Subcutaneous adipose tissue (tissue), 4 donors: ENCODE results near the gene AK4. TPM values are rescaled to one million over a fixed set of nuclear protein-coding genes. Genes with fewer than 3 reads are reported as not detected.

Experiments
- CTCF ChIP-seq: fragments of 450-650 bp; IDR thresholded peaks from one replicate; pipeline ENCODE4 v1.5.1; 2016; ENCODE audit warnings: low read depth, mild to moderate bottlenecking, control low read depth, antibody characterized with exemption, moderate library complexity
- total RNA-seq, 4 donors: library from RNA; depleted of rRNA; stranded (reverse); fragments of >200 nt; gene quantifications; one replicate each; pipeline ENCODE4 v1.1.0, GENCODE V29; 2016

The AK4 gene
- total RNA-seq, 4 donors from 2014 or later: 19.8 to 70.6 (median 51.1) TPM

DNA sequence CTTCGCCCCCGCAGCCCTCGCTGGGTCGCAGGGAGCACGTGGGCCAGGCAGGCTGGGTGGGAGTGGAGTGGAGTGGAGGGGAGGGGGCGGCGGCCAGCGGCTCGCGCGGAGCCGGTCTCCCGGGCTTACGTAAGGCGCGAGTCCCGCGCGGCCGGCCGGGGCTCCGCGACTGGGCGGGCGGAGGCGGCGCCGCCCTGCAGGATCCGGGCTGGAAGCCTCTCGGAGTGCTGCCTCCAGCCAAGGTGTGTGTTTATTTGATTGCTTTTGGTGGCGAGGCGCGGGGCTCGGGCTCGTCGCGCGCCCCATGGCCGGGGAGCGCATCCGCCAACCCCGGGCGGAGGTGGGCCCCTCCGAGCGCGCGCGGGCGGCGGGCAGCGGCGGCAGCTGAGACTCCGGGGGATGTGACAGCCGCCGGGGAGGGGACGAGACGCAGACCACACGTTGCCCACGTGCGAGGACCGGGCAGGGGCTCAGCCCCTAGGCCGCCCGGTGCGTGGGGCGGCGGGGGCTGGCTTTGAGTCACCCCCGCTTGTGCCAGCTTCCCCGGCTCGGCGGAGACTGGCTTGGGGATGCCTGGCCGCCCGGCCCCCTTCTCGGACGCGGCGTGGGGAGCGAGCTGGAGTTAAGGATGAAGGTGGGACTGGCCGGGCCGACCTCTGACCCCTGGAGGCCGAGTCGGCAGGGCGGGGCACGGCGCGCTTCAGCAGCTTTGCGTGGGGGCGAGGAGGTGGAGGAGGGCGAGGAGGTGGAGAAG lies 402 bp upstream of the AK4 start:
- no peak for TF ChIP-seq CTCF

- TF ChIP-seq CTCF: no peak
Measured at GRCh38 chr1:65148548-65149350, 746 bp downstream of the AK4 start.

DNA sequence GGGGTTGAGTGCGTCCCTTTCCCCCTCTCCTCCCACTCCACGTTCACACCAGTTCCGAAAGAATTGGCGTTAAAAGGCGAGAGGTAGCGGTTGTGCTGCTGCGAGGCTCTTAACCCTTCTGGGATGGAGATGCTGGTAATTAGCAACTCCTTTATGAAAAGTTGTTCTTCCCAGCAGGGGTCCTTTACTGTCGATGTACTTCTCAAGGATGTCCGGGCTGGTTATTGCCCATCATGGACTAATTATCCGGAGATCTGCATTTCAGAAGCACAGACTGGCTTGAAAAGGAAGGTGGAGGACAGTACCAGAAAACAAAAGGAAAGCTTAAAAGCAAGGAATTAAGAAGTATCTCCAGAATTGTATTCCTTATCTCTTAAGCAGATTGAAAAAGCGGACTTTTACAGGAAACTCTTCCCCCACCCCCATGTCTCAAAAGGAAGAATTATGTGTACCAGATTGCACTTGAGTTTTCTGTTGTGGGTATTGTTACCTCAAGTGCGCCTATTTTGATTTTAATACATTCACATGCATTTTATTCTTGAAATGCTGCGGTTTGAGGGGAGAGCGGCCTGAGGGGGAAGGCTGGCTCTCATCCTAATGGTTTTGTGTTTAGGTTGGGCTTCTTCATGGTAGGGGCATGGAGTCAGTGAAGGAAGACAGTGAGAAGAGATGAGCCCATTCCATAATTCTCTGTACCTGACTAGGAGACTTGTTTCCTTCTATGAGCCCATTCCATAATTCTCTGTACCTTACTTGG lies 1.5 kb downstream of the AK4 start:
- no peak for TF ChIP-seq CTCF

GRCh38 chr1:65150108-65150463 lies 2.1 kb downstream of the AK4 start:
- TF ChIP-seq CTCF: no peak

DNA sequence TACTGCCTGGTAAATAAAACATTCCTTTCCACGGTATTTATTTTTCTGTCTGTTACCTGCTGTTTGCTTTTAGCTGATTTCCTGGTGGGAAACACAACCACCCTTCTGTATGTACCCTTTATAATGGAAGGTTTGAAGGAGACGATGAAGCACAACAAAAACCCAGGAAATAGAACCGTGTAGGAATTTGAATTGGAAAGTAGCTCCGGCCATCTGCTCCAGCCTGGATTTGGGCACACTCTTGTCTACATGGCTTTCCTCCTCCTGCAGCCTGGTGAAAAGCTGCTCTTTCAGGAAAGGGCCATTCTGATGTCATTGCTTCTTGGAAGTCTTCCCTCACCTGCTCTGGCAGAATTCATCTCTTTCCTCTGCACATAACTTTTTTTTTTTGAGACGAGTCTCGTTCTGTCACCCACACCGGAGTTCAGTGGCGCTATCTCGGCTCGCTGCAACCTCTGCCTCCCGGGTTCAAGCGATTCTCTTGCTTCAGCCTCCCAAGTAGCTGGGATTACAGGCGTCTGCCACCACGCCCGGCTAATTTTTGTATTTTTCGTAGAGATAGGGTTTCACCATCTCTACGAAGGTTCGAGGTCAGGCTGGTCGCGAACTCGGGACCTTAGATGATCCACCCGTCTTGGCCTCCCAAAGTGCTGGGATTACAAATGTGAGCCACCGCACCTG lies 2.7 kb downstream of the AK4 start:
- no peak for TF ChIP-seq CTCF

DNA sequence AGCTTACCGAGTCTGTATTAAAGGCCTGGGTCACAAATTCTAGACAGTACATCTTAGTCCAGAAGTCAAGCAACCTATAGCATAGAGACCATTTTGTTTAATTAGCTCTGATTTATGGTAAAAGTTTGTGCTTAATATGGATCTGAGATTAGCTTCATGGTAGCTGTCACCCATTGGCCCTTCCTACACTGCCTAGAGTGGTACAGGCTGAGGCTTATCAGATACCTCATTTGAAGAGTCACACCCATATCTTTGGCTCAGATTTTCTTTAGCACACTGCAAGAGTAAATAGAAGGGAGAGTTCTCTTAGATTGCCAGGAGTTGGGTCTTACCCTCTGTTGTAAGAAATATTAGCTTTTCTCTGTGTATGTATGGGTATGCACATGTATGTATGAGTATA lies 3.6 kb downstream of the AK4 start:
- TF ChIP-seq CTCF: no peak
